Measurements from ENCODE around the gene TMEM244.
"Not testable (repeated sequence)": the region's sequence is repeated elsewhere in the genome, so short reads cannot be mapped to it uniquely, and the experiment has no call there.

TMEM244 gene

GRCh38 chr6:129802920-129803319, 58.2 kb downstream of the TMEM244 start:
- DNase-seq = not testable (repeated sequence)

- no peak for DNase-seq
Measured at GRCh38 chr6:129801909-129802308, 59.2 kb downstream of the TMEM244 start.

GRCh38 chr6:129795261-129795660, 65.9 kb downstream of the TMEM244 start:
- DNase-seq = no peak

GRCh38 chr6:129793447-129793846, 67.7 kb downstream of the TMEM244 start:
- DNase-seq = no peak

- DNase-seq = no peak
Measured at GRCh38 chr6:129792049-129792448, 69.1 kb downstream of the TMEM244 start.

- no peak for DNase-seq
Measured at GRCh38 chr6:129790785-129791184, 70.3 kb downstream of the TMEM244 start.

GRCh38 chr6:129789974-129790373, 71.1 kb downstream of the TMEM244 start:
- no peak for DNase-seq

- DNase-seq = no peak
Measured at GRCh38 chr6:129787816-129788215, 73.3 kb downstream of the TMEM244 start.

GRCh38 chr6:129786548-129786947, 74.6 kb downstream of the TMEM244 start:
- peak; percentile 55 for DNase-seq

GRCh38 chr6:129785756-129786135, 75.4 kb downstream of the TMEM244 start:
- no peak for DNase-seq

GRCh38 chr6:129785047-129785755, 75.9 kb downstream of the TMEM244 start:
- DNase-seq = peak; percentile 46

All from HCEC 1CT (cell line).